Measurements from ENCODE around the gene MCM8.
"Not testable (repeated sequence)": the region's sequence is repeated elsewhere in the genome, so short reads cannot be mapped to it uniquely, and the experiment has no call there.

Gene MCM8

DNA sequence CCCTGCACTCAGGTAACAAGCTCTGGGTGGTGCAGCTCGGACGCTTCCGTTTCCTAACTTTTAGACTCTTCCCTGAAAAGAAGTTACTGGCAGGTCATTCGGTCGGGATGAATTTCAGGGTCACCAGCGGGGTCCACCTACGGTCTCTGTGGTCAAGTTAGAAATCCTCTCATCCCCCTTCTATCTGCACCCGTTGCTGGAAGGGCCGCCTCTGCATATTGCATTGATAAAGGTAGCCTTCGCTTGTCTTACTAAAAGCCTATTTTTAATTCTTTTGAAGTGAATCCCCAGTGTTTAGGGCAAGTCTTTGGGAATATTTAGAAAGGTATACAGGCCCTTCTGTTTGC, 56.1 kb downstream of the MCM8 start:
- no peak for DNase-seq (ENCODE audit: low read depth, low spot score)

DNA sequence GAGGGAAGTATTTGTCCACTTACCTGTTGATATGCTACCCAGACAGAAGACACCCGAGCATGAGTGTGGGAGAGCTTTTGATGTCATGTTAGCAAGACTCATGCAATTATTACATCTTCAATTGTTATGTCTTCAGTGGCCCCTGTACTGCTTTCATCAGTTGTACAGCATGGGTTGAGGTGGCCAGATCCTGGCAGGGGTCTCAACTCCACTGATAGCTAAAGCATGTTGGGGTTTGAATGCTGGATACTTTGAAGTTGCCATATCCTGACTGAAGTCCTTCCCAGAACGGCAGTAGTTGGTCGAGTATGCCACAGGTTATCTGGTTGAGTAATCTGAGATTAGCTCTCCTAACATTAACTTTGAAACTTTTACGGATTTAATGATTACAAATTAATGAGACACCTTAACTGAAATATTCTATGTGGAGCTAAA, 56.7 kb downstream of the MCM8 start:
- DNase-seq (ENCODE audit: low read depth, low spot score) = no peak

DNA sequence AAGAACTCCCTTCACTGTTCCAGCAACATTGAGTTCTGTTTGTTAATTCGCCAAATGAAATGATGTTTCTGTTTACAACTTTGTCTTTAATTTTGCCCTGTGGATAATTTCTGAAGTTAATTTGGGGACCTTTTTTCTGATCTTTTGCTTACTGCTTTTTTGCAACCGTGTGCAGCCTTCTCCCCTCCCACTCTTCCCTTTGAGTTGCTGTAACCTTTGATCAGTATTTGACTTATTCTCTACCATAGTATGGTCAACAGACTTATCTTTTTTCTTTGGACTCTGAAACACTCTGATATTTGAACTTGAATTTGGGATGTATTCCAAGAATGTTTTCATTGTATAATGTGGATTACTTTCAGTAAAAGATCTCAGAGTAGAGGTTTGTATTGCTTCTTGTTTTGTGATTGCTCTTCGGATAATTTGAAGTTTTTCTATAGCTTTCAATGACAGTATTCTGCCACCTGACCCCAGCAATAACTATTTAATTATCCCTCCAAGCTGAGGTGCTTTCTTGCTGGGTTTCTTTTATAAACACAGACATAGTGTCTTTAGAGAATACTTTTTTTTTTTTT, 57.2 kb downstream of the MCM8 start:
- DNase-seq (ENCODE audit: low read depth, low spot score) = no peak

DNA sequence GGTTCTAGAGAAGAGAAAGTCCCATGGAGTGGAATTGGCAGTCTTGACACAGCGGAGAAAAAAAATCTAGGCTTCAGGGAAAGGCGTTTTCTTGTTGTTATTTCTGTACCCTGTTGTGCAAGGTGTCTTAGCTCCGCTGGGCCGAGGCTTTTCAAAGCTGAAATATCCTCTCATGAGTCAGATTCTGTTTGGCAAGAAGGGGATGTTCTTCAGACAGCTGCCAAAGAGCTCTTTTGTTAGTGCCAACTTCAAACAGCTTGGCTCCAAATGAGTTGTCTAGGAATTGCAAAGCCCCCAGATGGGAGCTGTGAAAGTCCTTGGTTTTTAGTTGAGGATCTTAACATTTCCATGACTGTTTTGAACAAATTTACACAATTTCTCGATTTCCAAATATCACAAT, 57.8 kb downstream of the MCM8 start:
- DNase-seq (ENCODE audit: low read depth, low spot score) = no peak

DNA sequence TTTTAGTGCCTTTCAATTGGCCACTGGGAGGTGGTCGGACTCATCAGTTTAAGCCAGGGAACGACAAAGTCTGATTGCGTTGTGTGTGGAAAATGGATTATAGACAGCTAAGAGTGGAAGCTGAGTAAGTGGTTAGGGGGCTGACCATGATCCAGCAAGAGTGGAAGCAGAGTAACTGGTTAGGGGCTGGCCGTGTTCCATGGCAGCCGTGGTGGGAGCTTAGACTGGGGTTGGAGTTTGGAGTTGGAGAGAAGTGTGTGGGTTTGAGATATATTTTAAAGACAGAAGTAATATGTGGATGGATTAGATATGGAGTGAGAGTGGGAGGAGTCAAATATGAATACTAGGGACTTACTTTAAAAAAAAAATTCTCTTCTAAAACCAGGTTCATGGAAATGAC, 61.7 kb downstream of the MCM8 start:
- no peak for DNase-seq (ENCODE audit: low read depth, low spot score)

DNA sequence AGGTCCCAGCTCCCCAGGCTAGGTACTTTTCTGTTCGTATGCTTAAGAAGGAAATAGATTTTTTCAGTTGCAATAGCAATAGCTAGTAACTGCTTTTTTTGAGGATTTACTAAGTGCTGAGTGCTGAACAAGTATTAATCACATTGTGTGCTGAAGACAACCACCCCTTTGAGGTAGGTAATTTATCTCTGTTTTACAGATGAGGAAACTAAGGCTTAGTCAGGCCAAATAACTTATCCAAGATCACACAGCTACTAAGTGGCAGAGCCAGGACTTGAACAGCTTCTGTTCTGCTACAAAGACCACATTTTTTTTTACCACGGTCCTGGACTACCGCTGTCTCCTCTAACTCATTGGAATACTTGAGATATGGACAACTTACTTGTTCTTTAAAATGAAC, 63.6 kb downstream of the MCM8 start:
- DNase-seq (ENCODE audit: low read depth, low spot score) = no peak

DNA sequence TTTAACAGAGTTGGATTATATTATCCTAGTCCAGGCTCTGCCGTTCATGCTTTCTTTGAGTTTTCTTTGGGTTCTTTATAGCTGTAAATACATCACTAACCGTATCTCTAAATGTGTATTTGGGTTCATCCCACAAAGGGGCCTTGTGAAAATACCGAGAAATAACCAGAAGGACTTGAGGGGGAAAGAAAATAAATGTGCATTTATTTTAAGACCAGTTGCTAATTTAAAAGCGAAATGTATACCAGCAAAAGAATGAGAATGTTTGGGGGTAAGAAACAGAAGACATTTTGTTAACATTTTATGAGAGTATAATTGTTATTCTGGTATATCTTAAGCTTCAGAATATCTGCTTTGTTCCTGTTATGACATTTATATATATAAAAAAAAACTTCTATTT, 64.5 kb downstream of the MCM8 start:
- DNase-seq (ENCODE audit: low read depth, low spot score) = no peak

DNA sequence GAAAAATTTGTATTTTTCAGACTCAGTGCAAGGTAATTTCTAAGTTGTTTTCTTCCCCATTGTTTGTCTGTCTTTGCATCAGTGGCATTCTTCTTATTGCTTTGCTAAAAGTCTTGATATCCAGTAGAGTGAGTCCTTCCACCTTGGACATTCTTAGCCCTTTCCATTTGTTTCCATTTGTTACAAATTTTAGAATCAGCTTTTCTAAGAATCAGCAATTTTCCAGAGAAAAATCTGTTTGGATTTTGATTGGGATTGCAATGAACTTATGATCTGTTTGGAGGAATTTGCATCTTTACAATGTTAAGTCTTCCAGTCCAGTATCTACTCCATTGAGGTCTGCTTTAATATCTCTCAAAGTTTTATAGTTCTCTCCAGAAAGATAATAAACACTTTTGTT, 67.0 kb downstream of the MCM8 start:
- no peak for DNase-seq (ENCODE audit: low read depth, low spot score)

DNA sequence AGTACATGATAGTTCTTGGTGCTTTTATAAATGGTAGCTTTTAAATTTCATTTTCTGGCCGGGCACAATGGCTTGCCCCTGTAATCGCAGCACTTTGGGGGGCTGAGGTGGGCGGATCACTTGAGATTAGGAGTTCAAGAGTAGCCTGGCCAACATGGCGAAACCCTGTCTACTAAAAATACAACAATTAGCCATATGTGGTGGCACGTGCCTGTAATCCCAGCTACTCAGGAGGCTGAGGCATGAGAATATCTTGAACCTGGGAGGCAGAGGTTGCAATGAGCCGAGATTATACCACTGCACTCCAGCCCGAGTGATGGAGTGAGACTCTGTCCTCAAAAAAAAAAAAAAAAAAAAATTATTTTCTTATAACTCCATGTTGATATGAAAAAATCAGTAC, 67.4 kb downstream of the MCM8 start:
- DNase-seq (ENCODE audit: low read depth, low spot score) = no peak

DNA sequence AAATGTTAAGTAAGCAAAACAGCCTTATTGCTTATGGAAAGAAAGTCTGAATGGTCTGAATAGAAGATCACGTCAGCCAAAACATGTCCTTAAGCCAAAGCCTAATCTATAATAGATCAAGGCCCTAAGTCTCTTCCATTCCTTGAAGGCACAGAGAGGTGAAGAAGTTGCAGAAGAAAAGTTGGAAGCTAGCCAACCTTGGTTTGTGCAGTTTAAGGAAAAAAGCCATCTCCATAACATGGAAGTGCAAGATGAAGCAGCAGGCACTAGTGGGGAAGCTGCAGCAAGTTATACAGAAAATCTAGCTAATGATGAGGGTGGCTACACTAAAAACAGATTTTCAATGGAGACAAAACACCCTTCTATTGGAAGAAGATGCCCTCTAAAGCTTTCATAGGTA, 74.3 kb downstream of the MCM8 start:
- DNase-seq (ENCODE audit: low read depth, low spot score) = no peak

DNA sequence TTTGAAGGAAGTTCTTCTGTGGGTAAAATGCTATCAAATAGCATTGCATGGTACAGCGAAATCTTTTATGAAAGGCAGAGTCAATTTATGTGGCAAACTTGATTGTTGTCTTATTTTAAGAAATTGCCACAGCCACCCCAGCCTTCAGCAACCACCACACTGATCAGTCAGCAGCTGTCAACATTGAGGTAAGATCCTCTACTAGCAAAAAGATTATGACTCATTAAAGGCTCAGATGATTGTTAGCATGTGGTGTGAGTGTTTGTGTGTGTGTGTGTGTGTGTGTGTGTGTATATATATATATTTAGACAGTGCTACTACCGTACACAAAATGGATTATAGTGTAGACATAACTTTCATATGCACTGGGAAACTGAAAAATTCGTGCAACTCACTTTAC, 75.6 kb downstream of the MCM8 start:
- no peak for DNase-seq (ENCODE audit: low read depth, low spot score)

DNA sequence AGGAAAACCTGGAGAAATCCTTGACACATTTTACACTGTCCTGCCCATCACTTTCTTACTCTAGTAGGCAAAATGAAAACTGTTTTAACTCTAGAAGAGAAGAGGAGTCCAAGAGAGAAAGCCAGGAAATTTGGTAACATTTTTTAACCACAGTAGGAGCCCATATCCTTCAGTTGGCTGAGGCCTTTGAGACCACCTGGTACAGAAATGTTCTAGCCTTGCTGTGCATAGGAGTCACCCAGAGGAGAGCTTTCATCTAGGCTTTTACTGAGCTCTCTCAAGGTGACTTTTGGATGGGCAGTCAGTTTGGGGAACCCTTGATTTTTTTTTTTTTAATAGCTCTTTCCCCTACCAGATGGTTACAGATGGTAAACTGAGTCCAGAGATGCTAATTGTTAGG, 78.4 kb downstream of the MCM8 start:
- no peak for DNase-seq (ENCODE audit: low read depth, low spot score)

DNA sequence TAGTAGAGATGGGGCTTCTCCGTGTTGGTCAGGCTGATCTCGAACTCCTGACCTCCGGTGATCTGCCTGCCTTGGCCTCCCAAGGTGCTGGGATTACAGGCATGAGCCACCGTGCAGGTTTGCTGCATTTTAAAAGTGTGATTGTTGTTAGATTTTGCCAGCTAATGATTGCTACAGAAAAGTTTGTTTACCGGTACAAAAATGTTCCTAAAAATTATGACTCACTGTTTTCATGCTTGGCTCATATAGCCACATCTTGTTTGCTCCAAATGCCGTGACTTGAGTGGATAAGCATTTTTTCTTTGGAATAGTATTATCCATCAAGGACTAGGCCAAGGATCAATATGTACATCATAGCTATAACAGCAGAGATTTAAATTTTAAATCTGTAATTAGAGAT, 79.1 kb downstream of the MCM8 start:
- no peak for DNase-seq (ENCODE audit: low read depth, low spot score)

DNA sequence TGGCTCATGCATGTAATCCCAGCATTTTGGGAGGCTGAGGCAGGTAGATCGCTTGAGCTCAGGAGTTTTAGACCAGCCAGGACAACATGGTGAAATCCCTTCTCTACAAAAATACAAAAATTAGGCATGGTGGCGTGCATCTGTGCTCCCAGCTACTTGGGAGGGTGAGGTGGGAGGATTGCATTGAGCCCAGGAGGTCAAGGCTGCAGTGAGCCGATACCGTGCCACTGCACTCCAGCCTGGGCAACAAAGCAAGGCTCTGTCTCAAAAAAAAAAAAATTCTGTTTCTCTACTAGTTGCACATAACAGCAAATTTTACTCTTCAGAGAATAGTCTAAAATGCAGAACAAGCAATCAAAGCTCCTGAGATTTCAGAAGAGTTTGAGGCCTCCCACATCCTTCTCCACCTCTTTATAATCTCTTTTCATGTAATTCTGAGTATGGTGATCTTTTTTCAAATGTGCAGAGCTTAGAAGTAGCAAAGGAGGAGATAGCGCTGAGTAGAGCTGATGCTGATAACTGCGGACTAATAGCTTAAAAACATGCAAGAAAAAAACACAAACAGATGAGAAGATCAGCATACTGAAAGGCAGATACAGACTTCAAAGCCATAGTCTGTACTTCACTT, 80.1 kb downstream of the MCM8 start:
- DNase-seq (ENCODE audit: low read depth, low spot score) = no peak

DNA sequence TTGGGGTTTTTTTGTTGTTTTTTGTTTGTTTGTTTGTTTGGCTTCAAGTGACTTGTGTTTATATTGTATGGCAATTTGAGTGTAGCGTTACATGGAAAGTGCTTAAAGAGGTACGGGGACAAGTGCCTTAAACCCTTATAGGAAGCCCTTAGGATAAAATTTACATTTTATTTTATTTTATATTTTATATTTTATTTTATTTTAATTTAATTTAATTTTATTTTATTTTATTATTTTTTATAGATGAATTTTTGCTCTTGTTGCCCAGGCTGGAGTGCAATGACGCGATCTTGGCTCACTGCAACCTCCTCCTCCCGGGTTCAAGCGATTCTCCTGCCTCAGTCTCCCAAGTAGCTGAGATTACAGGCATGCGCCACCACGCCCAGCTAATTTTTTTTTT, 82.5 kb downstream of the MCM8 start:
- DNase-seq (ENCODE audit: low read depth, low spot score) = not testable (repeated sequence)

DNA sequence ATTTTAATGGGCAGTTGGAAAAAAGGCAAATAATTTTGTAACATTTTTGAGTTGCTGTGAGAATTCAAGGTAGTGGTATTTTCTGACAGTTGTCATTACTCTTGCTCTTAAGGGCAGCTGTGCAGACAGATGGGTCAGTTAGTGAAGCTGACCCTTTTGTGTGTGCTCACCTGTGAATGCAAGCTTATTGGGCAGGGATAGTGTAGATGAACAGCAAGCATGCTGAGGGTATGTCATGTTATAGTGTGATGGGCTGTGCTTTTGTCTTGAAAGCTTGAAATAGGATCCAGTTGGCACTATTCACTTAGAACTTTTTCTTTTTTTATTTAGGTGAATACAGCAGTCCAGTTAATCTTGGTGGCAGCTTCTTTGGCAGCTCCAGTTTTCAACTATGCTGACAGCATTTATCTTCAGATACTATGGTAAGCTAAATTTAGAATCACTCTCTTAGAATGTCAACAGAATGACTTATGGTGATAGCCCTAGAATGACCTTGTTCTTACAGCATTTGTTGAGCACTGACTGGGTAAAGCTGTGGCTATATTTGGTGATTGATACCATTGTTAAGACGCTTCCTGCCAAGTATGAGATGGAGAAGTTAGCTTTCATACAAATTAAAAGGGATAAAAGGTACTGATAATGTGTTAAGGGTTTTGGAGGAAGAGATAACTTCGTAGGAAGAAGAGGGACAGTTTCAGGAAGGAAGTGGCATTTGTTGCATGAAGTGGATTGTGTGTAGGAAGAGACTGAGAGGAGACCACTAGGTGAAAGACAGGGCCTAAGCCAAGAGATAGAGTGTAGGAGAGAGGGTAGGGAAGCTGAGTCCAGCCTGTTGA, 83.9 kb downstream of the MCM8 start:
- DNase-seq (ENCODE audit: low read depth, low spot score) = no peak

DNA sequence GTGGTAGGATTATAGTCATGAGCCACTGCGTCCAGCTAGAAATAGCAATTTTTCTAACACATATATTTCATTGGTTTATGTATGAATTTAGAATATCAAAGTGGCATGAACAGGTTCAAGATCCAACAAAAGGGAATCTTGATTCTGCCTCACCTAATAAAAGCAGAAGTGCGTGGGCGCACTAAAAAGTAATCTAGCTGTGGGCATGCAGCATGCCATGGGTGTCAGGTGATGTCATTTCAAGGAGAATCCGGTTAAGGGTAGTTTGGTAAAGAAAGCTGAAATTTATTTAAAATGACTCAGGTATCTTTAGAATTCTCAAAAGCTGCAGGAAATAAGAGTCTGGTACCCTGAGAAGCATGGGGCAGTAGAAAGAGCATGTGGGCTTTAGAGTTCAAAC, 85.8 kb downstream of the MCM8 start:
- DNase-seq (ENCODE audit: low read depth, low spot score) = no peak

DNA sequence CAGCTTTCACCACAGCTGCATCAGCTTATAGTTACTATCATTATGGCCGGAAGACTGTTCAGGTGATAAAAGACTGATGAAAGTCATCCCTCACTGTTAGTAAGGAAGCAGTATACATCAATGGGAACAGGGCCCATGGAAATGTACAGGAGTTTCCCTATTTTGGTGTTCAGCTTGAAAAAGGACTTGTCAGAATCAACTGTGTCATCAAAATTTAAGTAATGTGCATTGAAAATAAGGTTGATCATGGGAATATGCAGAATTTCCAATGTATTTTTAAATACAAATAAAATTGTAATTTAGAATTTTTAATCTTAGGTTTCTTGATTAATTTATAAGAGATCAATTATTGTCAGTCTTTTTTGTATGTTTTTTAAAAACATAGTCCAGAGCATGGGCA, 86.6 kb downstream of the MCM8 start:
- no peak for DNase-seq (ENCODE audit: low read depth, low spot score)

DNA sequence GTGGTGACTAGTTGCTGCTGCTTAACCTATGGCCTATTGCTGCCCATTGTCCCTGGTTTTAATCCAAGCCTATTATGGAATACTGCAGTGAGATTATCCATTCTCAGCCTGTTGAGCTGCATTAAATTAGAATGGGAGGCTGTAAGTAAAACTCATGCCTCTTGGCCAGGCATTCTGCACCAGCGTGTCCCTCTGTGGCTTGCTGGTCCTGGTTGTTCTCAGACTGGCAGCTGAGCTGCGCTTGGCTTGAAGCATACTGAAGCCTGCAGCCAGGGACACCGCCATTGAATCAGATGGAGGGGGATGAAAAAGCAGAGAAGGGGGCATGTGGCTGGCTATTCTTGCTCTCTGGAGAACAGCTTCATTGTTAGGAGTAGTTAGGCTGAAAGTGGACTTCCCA, 87.8 kb downstream of the MCM8 start:
- no peak for DNase-seq (ENCODE audit: low read depth, low spot score)

DNA sequence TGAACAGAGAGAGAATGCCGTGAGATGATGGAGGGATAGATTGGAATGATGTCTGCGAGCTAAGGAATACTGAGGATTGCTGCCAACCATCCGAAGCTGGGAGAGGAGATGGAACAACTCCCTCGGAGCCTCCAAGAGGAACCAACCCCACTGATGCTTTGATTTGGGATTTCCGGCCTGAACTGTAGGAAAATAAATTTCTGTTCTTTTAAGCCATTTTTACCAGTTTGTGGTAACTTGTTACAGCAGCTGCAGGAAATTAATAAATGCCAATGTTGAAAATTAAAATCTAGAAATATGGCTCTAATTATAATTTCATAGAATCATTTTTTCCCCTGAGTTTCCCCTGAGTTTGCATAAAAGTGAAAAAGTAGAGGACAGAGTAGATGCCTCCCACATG, 89.3 kb downstream of the MCM8 start:
- DNase-seq (ENCODE audit: low read depth, low spot score) = no peak

DNA sequence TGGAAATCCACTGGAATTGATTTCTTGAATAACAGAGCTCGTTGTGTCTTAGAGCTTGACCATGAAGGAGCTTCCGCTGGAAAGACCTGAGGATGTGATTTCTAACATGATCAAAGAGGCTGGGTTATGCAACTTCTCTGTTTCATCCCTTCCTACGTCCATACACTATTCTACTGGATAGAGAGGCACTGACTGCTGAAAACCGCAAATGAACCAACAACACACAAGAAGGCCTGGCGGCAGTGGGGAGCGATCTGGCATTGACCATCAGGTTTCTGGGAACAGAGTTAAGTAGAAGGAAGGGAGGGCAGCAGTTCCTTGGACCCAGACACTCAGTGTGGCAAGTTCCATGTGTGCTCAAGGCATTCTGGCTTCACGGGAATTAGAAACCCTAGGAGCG, 90.1 kb downstream of the MCM8 start:
- DNase-seq (ENCODE audit: low read depth, low spot score) = no peak

DNA sequence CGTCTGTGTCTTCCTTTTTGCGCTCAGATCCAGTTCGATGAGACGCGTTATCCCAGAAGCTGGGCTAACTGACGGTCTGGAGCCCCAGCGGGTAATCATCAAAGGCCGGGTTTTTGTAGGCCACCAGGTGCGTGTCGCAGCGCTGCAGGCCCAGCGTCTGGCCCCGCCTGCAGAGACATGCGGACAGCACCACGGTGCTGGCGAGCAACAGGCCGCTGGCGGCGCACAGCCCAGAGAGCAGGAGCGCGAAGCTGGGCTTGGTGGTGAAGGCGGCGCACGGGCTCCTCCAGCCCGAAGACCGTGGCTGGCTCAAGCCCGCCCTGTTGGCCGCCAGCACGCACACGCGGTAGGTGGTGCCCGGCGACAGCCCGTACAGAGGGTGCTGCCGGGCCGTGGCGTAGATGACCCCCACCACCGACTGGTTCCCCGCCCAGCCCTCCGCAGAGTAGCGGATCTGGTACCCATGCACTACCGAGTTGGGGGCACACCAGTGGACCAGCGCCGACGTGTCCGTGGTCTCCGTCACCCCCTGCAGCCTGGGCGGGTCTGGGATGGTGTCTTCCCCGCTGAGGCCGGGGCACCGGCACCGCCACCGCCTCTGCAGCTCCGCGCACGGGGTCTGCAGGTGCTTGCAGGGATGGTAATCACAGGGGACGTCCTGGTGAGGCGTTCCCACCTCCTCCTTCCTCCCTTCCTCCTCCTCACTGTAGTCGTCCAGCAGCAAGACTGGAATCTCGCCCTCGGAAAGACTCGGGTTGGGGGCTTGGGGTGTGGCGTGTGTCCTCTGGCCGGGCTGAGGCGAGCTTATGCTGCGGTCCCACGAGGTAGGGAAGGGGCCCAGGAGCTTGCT, 90.7 kb downstream of the MCM8 start:
- no peak for DNase-seq (ENCODE audit: low read depth, low spot score)

Data from activated CD4-positive, CD25-positive, alpha-beta regulatory T cell treated with anti-CD3 and anti-CD28 coated beads, Interleukin-2, amount 50 U/mL, for 16 hours (primary cell).